Neuronal stem cell (in vitro differentiated cells): ENCODE results near the gene RXFP1.

ENCODE experiments used
- DNase-seq: peaks from one replicate; pipeline ENCODE4 v3.0.0-alpha.2; 2013; ENCODE audit warnings: low spot score
- H2AFZ ChIP-seq: one replicate; pipeline ENCODE4 v1.6.1; 2013; ENCODE audit warnings: mild to moderate bottlenecking, low read length, inconsistent platforms
- H2AK5ac ChIP-seq: 2 replicates; pipeline ENCODE4 v1.6.1; 2013; ENCODE audit warnings: low read depth, mild to moderate bottlenecking, inconsistent platforms, low read length, moderate library complexity, mixed read lengths
- H2BK120ac ChIP-seq: 2 replicates; pipeline ENCODE4 v1.6.1; 2013; ENCODE audit warnings: low read depth, mild to moderate bottlenecking, inconsistent platforms, low read length, moderate library complexity, mixed read lengths
- H2BK12ac ChIP-seq: one replicate; pipeline ENCODE4 v1.6.1; 2013; ENCODE audit warnings: low read length, inconsistent platforms
- H2BK15ac ChIP-seq: 2 replicates; pipeline ENCODE4 v1.6.1; 2013; ENCODE audit warnings: mild to moderate bottlenecking, low read length, inconsistent platforms, mixed read lengths
- H2BK5ac ChIP-seq: one replicate; pipeline ENCODE4 v1.6.1; 2013; ENCODE audit warnings: inconsistent platforms, mild to moderate bottlenecking, low read length, moderate library complexity
- H3K14ac ChIP-seq: one replicate; pipeline ENCODE4 v1.6.1; 2013; ENCODE audit warnings: low read length, inconsistent platforms
- H3K18ac ChIP-seq: 2 replicates; pipeline ENCODE4 v1.6.1; 2013; ENCODE audit warnings: low read length, inconsistent platforms
- H3K23ac ChIP-seq: 2 replicates; pipeline ENCODE4 v1.6.1; 2013; ENCODE audit warnings: low read depth, mild to moderate bottlenecking, mixed read lengths, low read length, inconsistent platforms; ENCODE audit not compliant: poor library complexity
- H3K27ac ChIP-seq: replicated peaks from 3 replicates; pipeline ENCODE4 v1.5.1; 2013; ENCODE audit warnings: low read length, inconsistent platforms
- H3K27me3 ChIP-seq, 3 experiments: 2 replicates each; pipeline ENCODE4 v1.6.1; 2013; ENCODE audit warnings: low read length in 3 of 3, mild to moderate bottlenecking in 2 of 3, inconsistent platforms in 1 of 3, low read depth in 1 of 3, mixed read lengths in 1 of 3, moderate library complexity in 1 of 3; ENCODE audit not compliant: control insufficient read depth in 3 of 3, insufficient read depth in 3 of 3
- H3K36me3 ChIP-seq, 2 donors: replicated peaks in 1 of 2; 2 replicates each; pipeline ENCODE4 v1.6.1; 2013; ENCODE audit warnings: low read length in 2 of 2; ENCODE audit not compliant: control insufficient read depth in 2 of 2, insufficient read depth in 2 of 2
- H3K4ac ChIP-seq: 2 replicates; pipeline ENCODE4 v1.6.1; 2013; ENCODE audit warnings: inconsistent platforms, mild to moderate bottlenecking, low read length, moderate library complexity
- H3K4me1 ChIP-seq, 2 donors: 1 replicate in 1 of 2; 2 replicates in 1 of 2; pipeline ENCODE4 v1.6.1; 2013; ENCODE audit warnings: low read length in 2 of 2, low read depth in 1 of 2; ENCODE audit not compliant: control insufficient read depth in 2 of 2, insufficient read depth in 1 of 2
- H3K4me2 ChIP-seq: one replicate; pipeline ENCODE4 v1.6.1; 2013; ENCODE audit warnings: mild to moderate bottlenecking, low read length, inconsistent platforms; ENCODE audit not compliant: insufficient read depth, poor library complexity, severe bottlenecking
- H3K4me3 ChIP-seq, 2 donors: 2 replicates each; pipeline ENCODE4 v1.5.1; 2013; ENCODE audit warnings: low read length in 2 of 2, mild to moderate bottlenecking in 2 of 2, inconsistent platforms in 1 of 2, moderate library complexity in 1 of 2
- H3K79me1 ChIP-seq: one replicate; pipeline ENCODE4 v1.6.1; 2013; ENCODE audit warnings: low read depth, mild to moderate bottlenecking, inconsistent platforms, low read length, moderate library complexity
- H3K9ac ChIP-seq: one replicate; pipeline ENCODE4 v1.6.1; 2013; ENCODE audit warnings: mild to moderate bottlenecking, low read depth, low read length, inconsistent platforms; ENCODE audit not compliant: poor library complexity
- H3K9me3 ChIP-seq, 2 donors: replicated peaks in 1 of 2; 2 replicates each; pipeline versions ENCODE3 to v1.6.1; 2013; ENCODE audit warnings: low read length in 2 of 2, mild to moderate bottlenecking in 2 of 2, inconsistent platforms in 1 of 2, low read depth in 1 of 2, mixed read lengths in 1 of 2, moderate library complexity in 1 of 2; ENCODE audit not compliant: control insufficient read depth in 2 of 2, insufficient read depth in 1 of 2
- H4K8ac ChIP-seq: one replicate; pipeline ENCODE4 v1.6.1; 2013; ENCODE audit warnings: low read depth, mild to moderate bottlenecking, inconsistent platforms, low read length, moderate library complexity
- H4K91ac ChIP-seq: one replicate; pipeline ENCODE4 v1.6.1; 2013; ENCODE audit warnings: low read length, low read depth, mild to moderate bottlenecking, inconsistent platforms; ENCODE audit not compliant: poor library complexity
- WGBS, 2 donors: extraction: QIAGEN DNeasy Blood & Tissue Kit; methylation state at CpG; one replicate each; pipeline ENCODE4 v1.1.7; 2013; ENCODE audit warnings: missing lambda C conversion rate in 2 of 2, mixed read lengths in 1 of 2; ENCODE audit not compliant: insufficient read length in 2 of 2, insufficient replicate concordance in 1 of 2; ENCODE audit errors: extremely low coverage in 2 of 2; 5-methylcytosine and 5-hydroxymethylcytosine counted together

RXFP1 gene

GRCh38 chr4:158590824-158591223 lies 69.1 kb downstream of the RXFP1 start:
- H3K4ac ChIP-seq, result no peak overlapping the region
- H2AK5ac ChIP-seq, result no peak overlapping the region
- H3K36me3 ChIP-seq, result no peaks in the 10 kb centered on the region
- no peak overlapping the region for H2BK12ac ChIP-seq
- no peak overlapping the region for H4K91ac ChIP-seq
- no peak overlapping the region for H4K8ac ChIP-seq
- H2BK120ac ChIP-seq, result no peak overlapping the region
- no peaks in the 10 kb centered on the region for H3K79me1 ChIP-seq
- no peak overlapping the region for H3K9ac ChIP-seq
- no peak overlapping the region for H3K23ac ChIP-seq
- no peak overlapping the region for H2BK15ac ChIP-seq
- H3K9me3 ChIP-seq, result no peaks in the 10 kb centered on the region
- peaks cover 0 to 2% of the 10 kb centered on the region in 2 donors for H3K4me1 ChIP-seq
- no peak overlapping the region for H2BK5ac ChIP-seq
- no peak overlapping the region for H3K18ac ChIP-seq
- H3K4me3 ChIP-seq, result no peak overlapping the region
- no peak overlapping the region for H3K14ac ChIP-seq
- H3K4me2 ChIP-seq, result no peak overlapping the region
- DNase-seq, result no peak
- no peak overlapping the region for H2AFZ ChIP-seq
- H3K27ac ChIP-seq, result no peak overlapping the region
- WGBS, 2 donors, result no CpG with 5 or more reads among the region's 3 CpGs
- no peaks in the 10 kb centered on the region for H3K27me3 ChIP-seq

DNA sequence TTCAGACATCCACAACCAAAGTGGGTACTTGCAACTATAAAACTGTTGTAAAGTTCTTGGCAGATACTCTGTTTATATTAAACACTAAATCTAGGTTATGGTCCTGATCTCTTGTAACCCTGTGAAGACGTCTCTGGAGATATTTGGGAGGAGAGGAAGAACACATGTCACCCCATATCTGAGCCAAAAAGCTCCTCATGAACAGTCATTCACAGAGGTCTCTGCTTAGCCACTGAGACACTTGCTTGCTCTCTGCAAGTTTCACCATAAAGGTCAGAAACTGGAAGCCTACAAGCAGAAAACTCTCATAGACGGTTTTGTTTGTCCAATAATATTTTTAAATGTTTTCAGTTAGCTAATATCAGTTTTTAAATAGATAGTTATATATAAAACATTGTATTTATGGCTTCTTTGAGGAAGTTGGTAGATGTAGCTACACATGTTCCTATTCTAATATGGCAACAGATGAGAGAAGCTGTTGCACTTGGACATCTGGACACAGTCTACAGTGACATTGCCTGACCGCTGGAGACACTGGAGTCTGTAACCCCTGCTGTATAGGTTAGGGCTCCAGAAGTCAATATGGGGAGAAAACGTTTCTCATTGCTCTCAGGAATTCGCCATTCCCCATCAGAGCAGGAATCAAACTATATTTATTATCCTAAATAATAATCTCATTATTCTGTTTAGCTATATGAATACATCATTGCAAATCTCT lies 76.4 kb downstream of the RXFP1 start:
- Histone ChIP-seq H3K27ac (no peak overlapping the region), H2AFZ (no peak overlapping the region), H4K8ac (no peak overlapping the region), H3K4me1 (no peaks in the 10 kb centered on the region), H2BK120ac (no peak overlapping the region), H2AK5ac (no peak overlapping the region), H3K23ac (no peak overlapping the region), H3K4me2 (no peak overlapping the region), H3K14ac (no peak overlapping the region), H2BK12ac (no peak overlapping the region), H3K36me3 (no peaks in the 10 kb centered on the region), H2BK15ac (no peak overlapping the region), H3K27me3 (no peaks in the 10 kb centered on the region), H4K91ac (no peak overlapping the region), H3K79me1 (no peaks in the 10 kb centered on the region), H3K18ac (no peak overlapping the region), H3K4me3 (no peak overlapping the region), H2BK5ac (no peak overlapping the region), H3K4ac (no peak overlapping the region), H3K9me3 (no peaks in the 10 kb centered on the region), H3K9ac (no peak overlapping the region)
- WGBS, 2 donors, result no CpG with 5 or more reads among the region's 5 CpGs
- no peak for DNase-seq

- Histone ChIP-seq H2BK120ac (no peak overlapping the region), H2BK15ac (no peak overlapping the region), H3K27me3 (no peaks in the 10 kb centered on the region), H3K4me2 (no peak overlapping the region), H3K14ac (no peak overlapping the region), H3K18ac (no peak overlapping the region), H4K8ac (no peak overlapping the region), H2BK12ac (no peak overlapping the region), H3K79me1 (no peaks in the 10 kb centered on the region), H2AK5ac (no peak overlapping the region), H2AFZ (no peak overlapping the region), H3K27ac (no peak overlapping the region), H2BK5ac (no peak overlapping the region), H3K4me3 (no peak overlapping the region), H3K23ac (no peak overlapping the region), H4K91ac (no peak overlapping the region), H3K4me1 (no peaks in the 10 kb centered on the region), H3K36me3 (no peaks in the 10 kb centered on the region), H3K9ac (no peak overlapping the region), H3K9me3 (no peaks in the 10 kb centered on the region), H3K4ac (no peak overlapping the region)
- WGBS, 2 donors, result no CpG with 5 or more reads among the region's 4 CpGs
- DNase-seq, result no peak
These were observed 77.5 kb downstream of the RXFP1 start for GRCh38 chr4:158599150-158599549.

GRCh38 chr4:158599765-158600498 lies 78.2 kb downstream of the RXFP1 start:
- Histone ChIP-seq H2BK5ac (no peak overlapping the region), H3K18ac (no peak overlapping the region), H3K23ac (no peak overlapping the region), H2BK15ac (no peak overlapping the region), H3K4me3 (no peak overlapping the region), H3K79me1 (no peaks in the 10 kb centered on the region), H3K27ac (no peak overlapping the region), H3K4me2 (no peak overlapping the region), H2BK12ac (no peak overlapping the region), H4K8ac (no peak overlapping the region), H3K9me3 (no peaks in the 10 kb centered on the region), H3K4ac (no peak overlapping the region), H2AFZ (no peak overlapping the region), H3K9ac (no peak overlapping the region), H3K36me3 (no peaks in the 10 kb centered on the region), H2AK5ac (no peak overlapping the region), H3K4me1 (no peaks in the 10 kb centered on the region), H3K14ac (no peak overlapping the region), H2BK120ac (no peak overlapping the region), H3K27me3 (no peaks in the 10 kb centered on the region), H4K91ac (no peak overlapping the region)
- no peak for DNase-seq
- no CpG with 5 or more reads among the region's 3 CpGs for WGBS, 2 donors
